Right lung (tissue), 10 donors: ENCODE measurements around the gene SNRNP40. TPM values are rescaled to one million over a fixed set of nuclear protein-coding genes. Genes with fewer than 3 reads are reported as not detected.

Experiments
- DNase-seq, 2 donors: peaks; one replicate each; pipeline ENCODE4 v3.0.0-alpha.2; 2013
- long read RNA-seq, 8 donors: transcript quantifications; one replicate each; lab custom pipeline, GENCODE V29; 2026
- polyA plus RNA-seq, 5 donors: library from polyadenylated mRNA; unstranded; fragments of 120-200 nt; gene quantifications; one replicate each; pipeline versions ENCODE4 v1.2.1 to v1.2.3, GENCODE V29; 2013; ENCODE audit warnings: inconsistent platforms in 1 of 5, low replicate concordance in 1 of 5; ENCODE audit not compliant: insufficient read length in 5 of 5, insufficient read depth in 1 of 5

Gene SNRNP40
- 10 to 100 TPM; 68.8 to 73.0 (median 70.4) TPM for polyA plus RNA-seq
- long read RNA-seq, donor 1, transcript SNRNP40-201 (10 exons, 1,597 nt) = major isoform, 24 of 28 reads
- long read RNA-seq, donor 1, partial matches to known transcripts = 0 of 28 reads
- long read RNA-seq, donor 1, other reads (novel, unspliced or antisense) = 0 of 28 reads
- long read RNA-seq, donor 2, transcript SNRNP40-201 (10 exons, 1,597 nt) = major isoform, 18 of 19 reads
- long read RNA-seq, donor 2, partial matches to known transcripts = 0 of 19 reads
- long read RNA-seq, donor 2, other reads (novel, unspliced or antisense) = 0 of 19 reads
- long read RNA-seq, donor 3, transcript SNRNP40-201 (10 exons, 1,597 nt) = major isoform, 23 of 27 reads
- long read RNA-seq, donor 3, partial matches to known transcripts = 0 of 27 reads
- long read RNA-seq, donor 3, other reads (novel, unspliced or antisense) = 0 of 27 reads
- long read RNA-seq, donor 4, transcript SNRNP40-201 (10 exons, 1,597 nt) = major isoform, 18 of 21 reads
- long read RNA-seq, donor 4, partial matches to known transcripts = 0 of 21 reads
- long read RNA-seq, donor 4, other reads (novel, unspliced or antisense) = 0 of 21 reads
- long read RNA-seq, donor 5, transcript SNRNP40-201 (10 exons, 1,597 nt) = major isoform, 27 of 30 reads
- long read RNA-seq, donor 5, partial matches to known transcripts = 0 of 30 reads
- long read RNA-seq, donor 5, other reads (novel, unspliced or antisense) = 0 of 30 reads
- long read RNA-seq, donor 6, transcript SNRNP40-201 (10 exons, 1,597 nt) = major isoform, 25 of 36 reads
- long read RNA-seq, donor 6, partial matches to known transcripts = 6 of 36 reads
- long read RNA-seq, donor 6, other reads (novel, unspliced or antisense) = 0 of 36 reads
- long read RNA-seq, donor 7, transcript SNRNP40-201 (10 exons, 1,597 nt) = major isoform, 16 of 231 reads
- long read RNA-seq, donor 7, transcript SNRNP40-205 (2 exons, 743 nt) = minor isoform, 6 of 231 reads
- long read RNA-seq, donor 7, partial matches to known transcripts = 146 of 231 reads
- long read RNA-seq, donor 7, other reads (novel, unspliced or antisense) = 62 of 231 reads
- long read RNA-seq, donor 8, transcript SNRNP40-201 (10 exons, 1,597 nt) = major isoform, 15 of 16 reads
- long read RNA-seq, donor 8, partial matches to known transcripts = 0 of 16 reads
- long read RNA-seq, donor 8, other reads (novel, unspliced or antisense) = 0 of 16 reads

DNA sequence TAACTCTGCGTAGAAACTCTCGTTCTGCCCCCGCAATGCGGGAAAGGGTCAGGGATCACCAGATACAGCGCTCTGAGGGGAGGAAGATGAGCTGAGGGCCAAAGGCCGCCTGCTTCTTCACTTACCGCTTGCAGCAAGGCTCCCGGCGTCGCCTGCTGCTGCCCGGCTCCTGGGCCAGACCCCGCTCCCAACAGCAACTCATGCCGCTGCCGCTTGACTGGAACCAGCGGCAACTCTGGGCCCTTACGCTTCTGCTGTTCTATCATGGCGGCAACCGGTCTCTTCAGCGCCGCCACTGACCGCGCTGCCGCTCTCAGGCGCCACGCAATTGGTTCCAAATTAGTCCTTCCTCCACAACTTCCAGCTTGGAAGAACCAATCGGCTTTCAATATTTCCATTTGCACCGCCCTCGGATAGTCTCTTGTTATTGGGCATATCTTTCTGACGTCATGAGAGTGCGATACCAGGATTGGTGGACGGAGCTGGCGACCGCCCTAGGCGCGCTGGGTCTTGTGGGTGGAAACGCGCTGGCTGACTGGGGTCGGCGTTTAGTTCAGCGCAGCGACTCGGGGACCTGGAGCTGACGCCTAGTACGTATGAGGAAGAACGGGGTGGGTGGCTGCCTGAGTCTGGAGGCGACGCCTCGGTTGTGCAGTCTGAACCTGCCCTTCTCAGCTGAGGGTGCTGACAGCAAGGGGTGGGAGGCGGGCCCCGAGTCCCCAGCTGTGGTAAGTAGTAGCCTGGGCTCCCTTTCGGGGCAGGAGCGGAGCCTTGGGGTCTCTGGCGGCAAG lies at the start of gene SNRNP40, which contains the start of gene ZCCHC17:
Gene SNRNP40 (minus strand): TSS at position 303 of the 791 bp plus-strand sequence. CDS start 37 bp downstream, at position 266.
Gene ZCCHC17 (plus strand): TSS at position 547 of the 791 bp plus-strand sequence. CDS start 13,067 bp downstream, outside the sequence.
- DNase-seq = peak; percentile 97 to 98

DNA sequence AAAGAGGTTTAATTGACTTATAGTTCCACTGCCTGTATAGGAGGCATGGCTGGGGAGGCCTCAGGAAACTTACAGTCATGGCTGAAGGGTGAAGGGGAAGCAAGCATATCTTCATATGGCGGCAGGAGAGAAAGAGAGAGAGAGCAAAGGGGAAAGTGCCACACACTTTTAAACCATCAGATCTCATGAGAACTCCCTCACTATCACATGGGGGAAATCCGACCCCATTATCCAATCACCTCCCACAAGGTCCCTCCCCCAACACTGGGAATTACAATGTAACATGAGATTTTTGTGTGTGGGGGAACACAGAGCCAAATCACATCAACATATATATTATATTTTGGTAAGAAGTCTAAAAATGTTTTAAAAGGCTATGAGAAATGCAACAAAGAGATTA lies 49.0 kb upstream of the SNRNP40 start:
- DNase-seq = no peak

DNA sequence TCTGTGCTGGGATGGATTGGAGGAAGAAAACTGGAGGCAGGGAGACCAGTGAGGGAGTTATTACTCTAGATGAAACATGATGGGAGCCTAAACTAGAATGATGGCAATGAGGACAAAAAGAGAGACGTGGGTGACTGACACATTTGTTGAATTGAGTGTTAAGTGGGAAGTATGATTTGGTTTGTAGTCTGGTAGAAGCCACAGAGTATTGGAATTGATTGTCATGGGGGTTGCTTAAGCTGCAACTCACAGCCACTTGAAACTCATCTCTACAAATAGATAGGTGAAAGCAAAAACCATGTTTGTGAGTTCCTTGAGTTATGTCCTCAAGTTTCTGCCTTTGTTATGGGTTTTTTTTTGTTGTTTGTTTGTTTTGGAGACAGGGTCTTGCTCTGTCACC lies 47.9 kb upstream of the SNRNP40 start:
- DNase-seq = no peak

DNA sequence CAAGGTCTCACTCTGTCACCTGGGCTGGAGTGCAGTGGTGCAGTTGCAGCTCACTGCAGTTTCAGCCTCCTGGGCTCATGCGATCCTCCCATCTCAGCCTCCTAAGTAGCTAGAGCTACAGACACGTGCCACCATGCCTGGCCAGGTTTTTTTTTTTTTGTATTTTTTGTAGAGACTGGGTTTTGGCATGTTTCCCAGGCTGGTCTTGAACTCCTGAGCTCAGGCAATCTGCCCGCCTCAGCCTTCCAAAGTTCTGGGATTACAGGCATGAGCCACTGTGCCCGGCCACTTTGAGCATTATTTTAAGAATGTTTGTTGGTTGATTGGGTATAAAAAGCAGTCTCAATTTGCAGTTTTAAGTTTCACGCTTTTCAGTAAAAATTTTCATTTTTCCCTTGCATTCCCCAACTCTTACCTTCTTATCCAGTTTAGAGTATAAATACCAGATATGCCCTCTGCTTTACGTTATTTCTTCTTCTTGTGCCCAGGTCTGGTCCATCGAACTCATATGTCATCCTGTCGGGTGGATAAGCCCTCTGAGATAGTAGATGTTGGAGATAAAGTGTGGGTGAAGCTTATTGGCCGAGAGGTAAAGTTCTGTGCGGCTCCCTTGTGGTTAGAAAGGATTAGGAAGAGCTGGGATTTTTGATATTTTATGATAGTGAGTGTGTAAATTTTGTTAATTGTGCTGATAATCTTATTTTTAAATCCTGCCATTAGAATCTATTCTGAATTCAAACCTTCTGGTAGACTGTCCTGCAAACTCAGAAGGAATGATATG lies 40.3 kb upstream of the SNRNP40 start:
- no peak for DNase-seq

DNA sequence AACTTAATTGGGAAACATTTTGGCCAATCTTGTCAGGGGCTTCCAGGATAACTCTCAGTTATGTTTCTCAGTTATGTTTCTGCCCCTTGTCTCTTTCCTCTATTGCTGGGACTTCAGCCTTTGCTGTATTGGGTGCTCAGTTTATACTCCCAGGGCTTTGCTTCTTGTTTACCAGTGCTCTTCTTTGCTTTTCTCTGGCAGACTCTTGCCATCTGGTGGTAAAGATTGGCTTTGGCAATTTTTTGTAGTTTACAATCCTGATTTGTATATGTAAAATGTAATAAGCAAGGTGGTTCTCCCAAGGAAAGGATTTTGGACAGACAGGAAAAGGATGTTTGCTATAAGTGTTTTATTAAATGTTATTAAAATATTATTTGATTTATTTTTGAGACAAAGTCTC lies 38.4 kb upstream of the SNRNP40 start:
- peak; percentile 8 to 9 for DNase-seq

DNA sequence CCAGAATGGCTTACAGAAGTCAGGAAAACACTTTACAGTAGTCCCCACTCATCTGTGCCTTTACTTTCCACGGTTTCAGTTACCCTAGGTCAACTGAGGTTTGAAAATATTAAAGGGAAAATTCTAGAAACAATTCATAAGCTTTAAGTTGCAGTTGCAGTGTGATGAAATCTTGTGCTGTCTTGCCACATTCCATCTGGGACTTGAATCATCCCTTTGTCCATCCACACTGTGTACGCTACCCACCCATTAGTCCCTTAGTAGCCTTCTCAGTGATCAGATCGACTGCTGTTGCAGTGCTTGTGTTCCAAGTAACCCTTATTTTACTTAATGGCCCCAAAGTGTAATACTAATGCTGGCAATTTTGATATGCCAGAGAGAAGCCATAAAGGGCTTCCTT lies 30.8 kb upstream of the SNRNP40 start:
- no peak for DNase-seq

DNA sequence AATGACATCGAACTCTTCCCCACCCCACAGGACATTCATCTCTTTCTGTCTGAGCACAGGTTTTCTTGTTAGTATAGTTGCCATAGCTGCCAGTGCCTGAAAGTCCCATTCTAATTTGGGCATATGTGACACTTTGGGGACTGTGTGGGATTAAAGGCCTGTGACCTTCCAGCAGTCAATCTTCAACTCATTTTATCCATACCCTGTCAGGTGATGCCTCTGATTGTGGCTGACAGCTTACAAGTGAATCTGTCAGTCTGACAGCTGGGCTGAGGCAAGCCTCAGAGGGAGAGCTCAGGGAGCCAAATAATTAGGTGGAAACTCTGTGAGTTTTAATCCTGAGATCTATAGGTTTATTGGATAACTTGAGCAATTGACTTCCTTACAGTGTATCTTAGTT lies 29.9 kb upstream of the SNRNP40 start:
- DNase-seq = no peak

DNA sequence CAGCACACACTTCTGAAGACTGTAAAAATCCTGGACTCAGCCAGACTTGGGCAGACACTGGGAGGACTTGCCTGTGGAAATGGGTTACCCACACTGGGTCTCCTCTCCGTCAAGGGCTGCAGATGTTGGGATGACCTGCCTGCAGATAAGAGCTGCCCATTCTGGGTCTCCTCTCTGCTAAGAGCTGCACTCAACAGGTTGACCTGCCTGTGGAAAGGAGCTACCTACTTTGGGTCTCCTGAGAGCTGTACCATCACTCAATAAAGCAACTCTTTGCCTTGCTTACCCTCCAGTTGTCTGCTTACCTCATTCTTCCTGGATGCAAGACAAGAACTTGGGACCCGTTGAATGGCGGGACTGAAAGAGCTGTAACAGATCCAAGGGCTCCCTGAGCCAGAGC lies 28.4 kb upstream of the SNRNP40 start:
- no peak for DNase-seq

DNA sequence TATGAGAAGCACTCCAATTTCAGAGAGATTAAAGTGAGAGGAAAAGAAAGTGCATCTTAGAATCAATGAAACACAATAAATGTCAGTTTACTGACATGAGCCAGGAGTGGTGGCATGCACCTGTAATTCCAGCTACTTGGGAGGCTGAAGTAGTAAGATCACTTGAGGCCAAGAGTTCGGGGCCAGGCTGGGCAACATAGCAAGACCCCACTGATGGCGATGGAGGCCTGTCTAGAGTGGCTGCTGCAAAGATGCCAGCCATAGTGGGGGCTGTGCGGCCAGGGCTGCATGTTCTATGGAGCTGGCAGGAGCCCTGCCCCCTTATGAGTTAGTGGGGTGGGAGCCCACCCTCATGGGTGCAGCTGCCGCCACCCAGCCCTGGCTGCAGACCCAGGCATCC lies 27.5 kb upstream of the SNRNP40 start:
- no peak for DNase-seq

DNA sequence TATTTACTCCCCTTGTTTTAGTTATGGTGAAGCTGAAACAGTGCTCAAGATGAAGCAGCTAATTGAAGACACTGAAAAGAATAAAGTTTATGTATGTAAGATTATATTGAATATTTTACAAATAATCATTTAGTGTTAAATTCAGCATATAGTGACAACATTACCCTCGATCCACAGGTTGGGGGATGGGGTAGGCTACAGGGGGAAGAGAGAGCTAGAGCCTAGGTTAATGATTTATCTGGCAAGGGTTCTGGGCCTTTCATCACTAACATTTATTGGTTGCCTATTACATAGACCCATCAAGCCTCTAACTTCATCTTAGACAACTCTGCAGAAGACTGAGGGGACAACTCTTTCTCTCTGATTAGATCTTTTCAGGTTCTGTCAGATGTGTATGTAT lies 21.6 kb upstream of the SNRNP40 start:
- no peak for DNase-seq

DNA sequence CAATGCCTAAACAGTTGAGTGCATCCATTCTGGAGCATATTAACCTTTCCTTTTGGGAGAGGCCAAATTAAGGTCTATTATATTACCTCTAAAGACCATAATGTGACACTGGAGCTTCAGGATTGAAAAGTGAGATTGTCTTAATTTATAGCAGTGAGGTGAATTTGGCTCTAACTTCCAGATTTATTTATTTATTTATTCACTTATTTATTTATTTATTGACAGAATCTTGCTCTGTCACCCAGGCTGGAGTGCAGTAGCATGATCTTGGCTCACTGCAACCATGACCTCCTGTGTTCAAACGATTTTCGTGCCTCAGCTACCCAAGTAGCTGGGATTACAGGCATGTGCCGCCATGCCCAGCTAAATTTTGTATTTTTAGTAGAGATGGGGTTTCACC lies 19.3 kb upstream of the SNRNP40 start:
- DNase-seq = no peak

DNA sequence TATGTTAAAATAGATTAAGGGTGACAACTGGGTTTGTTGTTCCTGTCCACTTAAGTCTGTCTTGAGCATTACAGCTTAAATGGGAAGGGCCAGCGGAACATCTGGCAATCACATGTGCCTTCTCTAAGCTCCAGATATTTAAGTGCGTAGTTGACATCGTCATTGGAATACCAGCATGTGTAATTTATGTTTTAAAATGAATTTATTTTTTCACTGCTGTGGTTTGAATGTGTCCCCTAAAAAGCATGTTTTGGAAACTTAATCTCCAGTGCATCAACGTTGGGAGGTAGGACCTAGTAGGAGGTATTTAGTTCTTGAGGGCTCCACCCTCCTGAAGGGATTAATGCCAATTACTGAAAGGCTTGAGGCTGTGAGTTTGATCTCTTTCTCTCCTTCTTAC lies 13.6 kb upstream of the SNRNP40 start:
- no peak for DNase-seq

DNA sequence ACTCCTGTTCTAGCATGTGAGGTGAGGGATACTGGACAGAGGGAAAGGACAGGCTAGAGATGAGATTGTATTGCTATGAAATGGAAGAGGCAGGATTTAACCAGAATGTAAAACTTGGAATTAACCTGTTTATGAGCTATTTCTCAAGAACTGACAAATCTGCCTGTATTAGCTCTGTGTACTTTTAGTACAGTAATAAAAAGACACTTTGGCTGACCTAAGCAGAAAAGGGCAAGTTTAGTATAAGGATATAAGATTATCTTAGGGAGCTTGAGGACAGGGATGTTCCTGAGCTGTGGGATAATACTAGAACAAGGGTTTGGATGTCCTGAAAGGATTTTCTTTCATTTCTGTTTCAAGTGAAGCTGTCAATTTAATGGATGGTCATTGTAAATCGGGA lies 11.4 kb upstream of the SNRNP40 start:
- no peak for DNase-seq

DNA sequence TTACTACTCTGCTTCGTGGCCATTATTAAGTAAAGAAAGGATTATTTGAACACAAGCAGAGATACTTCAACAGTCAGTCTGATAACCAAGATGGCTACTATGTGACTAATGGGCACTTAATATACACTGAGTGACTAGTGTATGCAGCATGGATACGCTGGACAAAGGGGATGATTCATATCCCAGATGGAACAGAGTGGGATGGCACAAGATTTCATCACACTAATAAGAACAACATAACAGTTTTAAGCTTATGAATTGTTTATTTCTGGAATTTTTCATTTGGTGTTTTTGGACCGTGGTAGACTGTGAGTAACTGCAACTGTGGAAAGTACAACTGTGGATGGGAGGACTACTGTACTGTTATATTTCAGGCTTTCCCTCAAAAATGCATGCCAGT lies 9.7 kb upstream of the SNRNP40 start:
- DNase-seq = no peak

DNA sequence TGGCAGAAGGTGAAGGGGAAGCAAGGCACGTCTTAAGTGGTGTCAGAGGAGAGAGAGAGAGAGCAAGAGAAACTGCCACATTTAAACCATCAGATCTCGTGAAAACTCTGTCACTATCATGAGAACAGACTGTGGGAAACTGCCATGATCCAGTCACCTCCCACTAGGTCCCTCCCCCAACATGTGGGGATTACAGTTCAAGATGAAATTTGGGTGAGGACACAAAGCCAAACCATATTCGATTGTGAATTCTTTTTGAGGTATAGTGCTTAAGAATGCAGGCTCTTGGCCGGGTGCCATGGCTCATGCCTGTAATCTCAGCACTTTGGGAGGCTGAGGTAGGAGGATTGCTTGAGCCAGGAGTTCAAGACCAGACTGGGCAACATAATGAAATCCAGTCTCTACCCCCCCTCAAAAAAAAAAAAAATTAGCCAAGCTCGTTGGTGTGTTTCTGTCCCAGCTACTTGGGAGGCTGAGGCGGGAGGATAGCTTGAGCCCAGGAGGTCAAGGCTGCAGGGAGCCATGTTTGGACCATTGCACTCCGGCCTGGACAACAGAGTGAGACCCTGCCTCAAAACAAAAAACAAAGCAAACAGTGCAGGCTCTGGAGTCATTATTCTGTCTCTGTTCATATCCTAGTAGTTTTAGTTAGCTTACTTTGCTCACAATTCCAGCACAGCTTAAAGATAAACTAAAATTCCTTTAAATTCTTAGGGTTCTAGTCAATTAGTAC lies 6.3 kb upstream of the SNRNP40 start:
- no peak for DNase-seq

DNA sequence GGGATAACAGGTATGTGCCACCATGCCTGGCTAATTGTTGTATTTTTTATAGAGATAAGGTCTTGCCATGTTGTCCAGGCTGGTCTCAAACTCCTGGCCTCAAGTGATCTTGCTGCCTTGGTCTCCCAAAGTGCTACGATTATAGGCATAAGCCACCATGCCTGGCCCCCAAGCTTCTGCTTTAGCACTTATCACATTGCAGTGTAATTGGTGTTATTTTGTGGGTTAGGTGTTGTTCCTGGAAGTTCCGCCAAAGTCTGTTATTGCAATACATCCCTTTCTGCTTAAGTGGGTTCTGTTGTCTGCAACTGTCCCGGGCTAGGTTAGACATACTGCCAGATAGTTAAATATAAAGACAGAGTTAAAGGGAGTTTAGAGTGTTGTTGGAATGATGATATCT lies 3.6 kb upstream of the SNRNP40 start:
- DNase-seq = no peak

DNA sequence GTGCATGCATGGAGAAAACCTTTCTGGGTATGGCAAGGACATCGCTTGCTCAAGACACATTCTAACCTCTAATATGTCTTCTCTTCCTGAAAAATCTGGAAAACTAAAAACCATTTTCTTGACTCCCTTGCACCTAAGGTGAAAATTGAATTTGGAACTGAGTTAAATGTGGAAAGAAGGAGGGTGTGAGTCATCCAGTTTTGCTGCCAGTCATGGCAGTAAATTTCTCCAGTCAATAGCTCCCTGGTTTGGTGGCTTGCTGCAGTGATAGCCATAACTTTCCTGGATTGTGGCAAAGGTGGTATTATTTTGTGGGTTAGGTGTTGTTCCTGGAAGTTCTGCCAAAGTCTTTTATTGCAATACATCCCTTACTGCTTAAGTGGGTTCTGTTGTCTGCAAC lies 2.8 kb upstream of the SNRNP40 start:
- no peak for DNase-seq

DNA sequence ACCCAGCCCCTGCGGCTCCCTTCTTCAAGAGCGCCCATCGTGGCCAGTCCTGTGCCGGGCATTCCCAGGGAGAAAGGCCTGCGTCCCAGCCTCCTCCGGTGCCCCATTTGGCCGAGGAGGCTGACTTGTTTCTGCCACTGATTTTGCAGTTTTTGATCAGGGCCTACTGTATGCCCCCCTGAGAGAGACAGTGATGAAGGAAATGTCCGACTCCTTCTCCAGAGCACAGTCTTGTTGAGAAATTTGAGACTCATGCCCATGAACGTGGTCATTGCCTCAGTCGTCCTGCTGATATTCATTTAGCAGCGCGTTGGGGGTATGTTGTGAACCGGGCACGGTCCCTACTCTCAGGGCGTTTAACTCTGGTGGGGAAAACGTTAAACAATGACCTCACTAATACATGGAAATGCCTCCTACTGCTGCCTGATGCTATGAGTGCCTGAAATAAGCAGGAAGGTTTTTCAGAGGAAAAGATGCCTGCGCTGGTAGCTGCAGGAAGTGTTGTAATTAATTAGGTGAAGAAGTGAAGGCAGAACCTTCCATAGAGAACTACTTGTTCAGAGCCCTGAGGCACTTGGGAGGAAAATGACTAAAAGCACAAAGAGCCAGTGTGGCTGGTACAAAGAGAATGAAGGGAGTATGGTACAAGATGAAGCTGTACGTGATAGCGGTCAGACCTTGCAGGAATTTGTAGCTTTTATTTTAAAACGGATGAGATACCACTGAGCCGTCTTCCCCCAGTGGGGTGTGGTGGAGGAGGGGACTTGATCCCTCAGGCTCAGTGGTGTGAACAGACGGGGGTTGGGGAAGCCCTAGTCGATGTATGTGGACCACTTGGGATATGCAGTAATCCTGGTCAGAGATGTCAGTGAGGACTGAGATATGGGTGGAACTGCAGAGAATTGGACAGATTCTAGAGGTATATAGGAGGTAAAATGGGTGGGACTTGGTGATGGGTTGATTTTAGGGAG lies 974 bp upstream of the SNRNP40 start:
- DNase-seq = peak in 1 of 2 donors; percentile 21
